Measurements from ENCODE around the gene KRT4.

DNA sequence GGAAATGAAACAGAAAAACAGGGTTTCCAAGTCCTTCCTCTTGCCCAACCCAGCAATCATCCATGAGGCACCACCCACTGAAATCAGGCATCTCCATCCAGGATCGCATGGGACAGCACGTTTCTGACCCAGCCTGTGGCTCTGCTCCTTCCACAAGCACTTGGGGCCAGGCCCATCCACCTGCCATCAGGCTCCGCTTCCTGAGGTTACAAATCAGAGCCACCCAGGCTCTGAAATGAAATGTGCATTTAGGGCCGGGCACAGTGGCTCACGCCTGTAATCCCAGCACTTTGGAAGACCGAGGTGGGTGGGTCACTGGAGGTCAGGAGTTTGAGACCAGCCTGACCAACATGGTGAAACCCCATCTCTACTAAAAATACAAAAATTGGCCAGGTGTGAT is 35.6 kb upstream of the KRT4 start:
- TF ChIP-seq CTCF (IDR thresholded peaks at IDR 0.05) = no peak
- TF ChIP-seq POLR2A (IDR thresholded peaks at IDR 0.05) = no peak

All from adrenal gland (tissue), 5 donors.